Stimulated activated naive CD8-positive, alpha-beta T cell treated with anti-CD3 and anti-CD28 coated beads, Interleukin-15, Interleukin-2, amounts not matched to agents 100 ng/mL and 50 ng/mL, for 24 hours (primary cell): ENCODE results near the gene XPR1.

Experiments
- H3K27ac Mint-ChIP-seq: one replicate; pipeline ENCODE4 v1.8.0; 2021; ENCODE audit warnings: mild to moderate bottlenecking, mixed read lengths
- H3K27me3 Mint-ChIP-seq: one replicate; pipeline ENCODE4 v1.8.0; 2021; ENCODE audit warnings: mixed read lengths
- H3K36me3 Mint-ChIP-seq: one replicate; pipeline ENCODE4 v1.8.0; 2021; ENCODE audit warnings: low read depth, mixed read lengths
- H3K4me1 Mint-ChIP-seq: one replicate; pipeline ENCODE4 v1.8.0; 2021; ENCODE audit warnings: low read depth, mixed read lengths
- H3K4me3 Mint-ChIP-seq: one replicate; pipeline ENCODE4 v1.8.0; 2021; ENCODE audit warnings: mild to moderate bottlenecking, mixed read lengths
- H3K9me3 Mint-ChIP-seq: one replicate; pipeline ENCODE4 v1.8.0; 2021; ENCODE audit warnings: mixed read lengths

Gene XPR1

DNA sequence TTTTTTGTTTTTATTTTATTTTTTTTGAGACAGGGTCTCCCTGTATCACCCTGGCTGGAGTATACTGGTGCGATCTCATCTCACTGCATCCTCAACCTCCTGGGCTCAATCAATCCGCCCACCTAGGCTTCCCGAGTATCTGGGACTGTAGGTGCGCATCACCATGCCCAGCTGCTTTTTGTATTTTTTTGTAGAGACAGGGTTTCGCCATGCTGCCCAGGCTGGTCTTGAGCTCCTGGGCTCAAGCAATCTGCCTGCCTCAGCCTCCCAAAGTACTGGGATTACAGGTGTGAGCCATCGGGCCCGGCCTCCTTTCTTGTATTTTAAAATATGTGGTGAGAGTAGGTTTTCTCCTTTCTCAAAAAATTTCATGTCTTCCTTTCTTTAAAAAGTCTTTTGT, 122.6 kb downstream of the XPR1 start:
- Mint-ChIP-seq H3K27ac (no peak overlapping the region), H3K9me3 (peaks cover 4% of the 10 kb centered on the region), H3K27me3 (no peaks in the 10 kb centered on the region), H3K36me3 (peaks cover 25% of the 10 kb centered on the region), H3K4me1 (no peaks in the 10 kb centered on the region), H3K4me3 (no peak overlapping the region)

DNA sequence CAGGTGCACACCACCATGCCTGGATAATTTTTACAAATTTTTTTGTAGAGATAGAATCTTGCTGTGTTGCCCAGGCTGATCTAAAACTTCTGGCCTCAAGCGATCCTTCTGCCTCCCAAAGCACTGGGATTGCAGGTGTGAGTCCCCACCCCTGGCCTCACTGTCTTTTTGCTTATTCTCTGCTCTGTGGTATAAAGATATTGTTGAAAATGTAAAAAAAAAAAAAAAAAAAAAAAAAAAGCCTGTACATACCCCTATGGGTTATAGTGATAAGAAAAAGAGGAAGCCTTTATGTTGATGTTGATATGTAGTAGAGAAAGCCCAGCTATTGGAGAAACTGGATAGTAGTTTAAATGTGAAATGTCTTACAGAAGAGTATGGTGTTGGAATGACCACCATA, 125.8 kb downstream of the XPR1 start:
- no peak overlapping the region for H3K27ac Mint-ChIP-seq
- H3K4me1 Mint-ChIP-seq = no peaks in the 10 kb centered on the region
- no peak overlapping the region for H3K4me3 Mint-ChIP-seq
- H3K27me3 Mint-ChIP-seq = no peaks in the 10 kb centered on the region
- peaks cover 4% of the 10 kb centered on the region for H3K9me3 Mint-ChIP-seq
- H3K36me3 Mint-ChIP-seq = peaks cover 16% of the 10 kb centered on the region

DNA sequence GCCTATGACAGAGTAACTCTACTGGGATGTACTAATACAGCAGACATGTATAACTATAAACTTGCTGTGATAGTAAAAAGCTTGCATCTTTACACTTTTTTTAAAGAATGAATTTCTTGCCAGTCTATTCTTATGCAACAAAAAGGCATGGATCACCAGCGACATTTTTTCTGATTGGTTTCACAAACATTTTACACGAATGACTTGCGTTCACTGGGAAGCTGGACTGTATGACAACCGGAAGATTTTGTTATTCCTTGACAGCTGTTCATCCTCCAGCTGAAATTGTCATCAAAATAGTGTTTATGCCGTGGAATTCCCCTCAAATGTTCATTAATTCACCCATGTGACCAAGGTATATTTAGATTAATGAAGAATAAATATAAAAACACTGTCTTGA, 131.0 kb downstream of the XPR1 start:
- Mint-ChIP-seq H3K36me3 (peaks cover 10% of the 10 kb centered on the region), H3K4me3 (no peak overlapping the region), H3K27me3 (no peaks in the 10 kb centered on the region), H3K4me1 (no peaks in the 10 kb centered on the region), H3K27ac (no peak overlapping the region), H3K9me3 (no peaks in the 10 kb centered on the region)

GRCh38 chr1:180765151-180765550, 133.3 kb downstream of the XPR1 start:
- H3K4me1 Mint-ChIP-seq = peaks cover 3% of the 10 kb centered on the region
- no peak overlapping the region for H3K4me3 Mint-ChIP-seq
- H3K9me3 Mint-ChIP-seq = peaks cover 4% of the 10 kb centered on the region
- no peak overlapping the region for H3K27ac Mint-ChIP-seq
- H3K36me3 Mint-ChIP-seq = peaks cover 11% of the 10 kb centered on the region
- H3K27me3 Mint-ChIP-seq = no peaks in the 10 kb centered on the region

DNA sequence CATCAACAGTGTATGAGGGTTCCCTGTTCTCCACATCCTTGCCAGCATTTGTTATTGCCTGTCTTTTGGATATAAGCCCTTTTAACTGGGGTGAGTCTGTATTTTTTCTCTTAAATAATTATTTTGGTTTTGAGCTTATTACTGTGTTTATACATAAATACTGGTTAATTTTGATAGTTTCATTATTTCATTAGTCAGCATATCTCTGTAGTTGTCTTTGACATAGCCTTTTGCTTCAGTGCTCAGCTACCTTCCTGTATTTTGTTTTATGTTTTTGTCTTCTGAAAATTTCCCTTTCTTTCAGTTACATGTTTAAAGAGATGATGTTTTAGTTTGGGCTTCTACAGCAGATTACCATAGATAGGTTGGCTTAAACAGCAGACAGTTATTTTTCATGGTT, 138.1 kb downstream of the XPR1 start:
- peaks cover 4% of the 10 kb centered on the region for H3K9me3 Mint-ChIP-seq
- peaks cover 16% of the 10 kb centered on the region for H3K4me1 Mint-ChIP-seq
- H3K27me3 Mint-ChIP-seq = no peaks in the 10 kb centered on the region
- peaks cover 11% of the 10 kb centered on the region for H3K36me3 Mint-ChIP-seq
- no peak overlapping the region for H3K4me3 Mint-ChIP-seq
- H3K27ac Mint-ChIP-seq = no peak overlapping the region

DNA sequence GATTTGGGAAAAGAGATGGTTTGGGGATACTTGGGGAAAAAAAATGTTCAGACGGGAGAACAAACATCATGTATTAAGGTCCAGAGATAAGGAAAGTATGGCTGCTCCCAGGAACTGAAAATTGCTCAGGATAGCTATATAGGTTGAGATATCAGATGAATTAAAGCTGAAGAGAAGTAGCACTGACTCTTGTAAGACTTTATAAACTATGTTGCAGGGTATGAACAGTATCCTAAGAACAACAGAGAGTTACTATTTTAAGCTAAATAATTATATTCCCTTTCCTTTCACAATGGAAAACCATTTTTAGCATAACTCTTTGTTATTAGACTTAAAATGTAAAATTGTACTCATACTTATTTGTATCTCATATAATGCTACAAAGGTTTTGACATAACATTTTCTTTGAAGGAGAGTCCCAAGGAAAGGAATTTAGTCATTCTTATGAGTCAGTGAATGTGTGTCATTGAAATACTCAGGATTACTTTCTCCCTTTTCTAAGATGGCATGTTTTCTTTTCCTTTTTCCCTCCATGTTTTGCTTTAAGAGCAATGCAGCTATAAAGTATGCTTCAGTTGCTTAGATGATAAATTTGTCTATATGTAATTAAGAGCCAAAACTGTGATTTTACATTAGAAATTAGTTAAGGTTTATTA, 141.5 kb downstream of the XPR1 start:
- Mint-ChIP-seq H3K36me3 (peaks cover 5% of the 10 kb centered on the region), H3K27me3 (no peaks in the 10 kb centered on the region), H3K9me3 (peaks cover 4% of the 10 kb centered on the region), H3K4me3 (no peak overlapping the region), H3K4me1 (peaks cover 16% of the 10 kb centered on the region), H3K27ac (no peak overlapping the region)

DNA sequence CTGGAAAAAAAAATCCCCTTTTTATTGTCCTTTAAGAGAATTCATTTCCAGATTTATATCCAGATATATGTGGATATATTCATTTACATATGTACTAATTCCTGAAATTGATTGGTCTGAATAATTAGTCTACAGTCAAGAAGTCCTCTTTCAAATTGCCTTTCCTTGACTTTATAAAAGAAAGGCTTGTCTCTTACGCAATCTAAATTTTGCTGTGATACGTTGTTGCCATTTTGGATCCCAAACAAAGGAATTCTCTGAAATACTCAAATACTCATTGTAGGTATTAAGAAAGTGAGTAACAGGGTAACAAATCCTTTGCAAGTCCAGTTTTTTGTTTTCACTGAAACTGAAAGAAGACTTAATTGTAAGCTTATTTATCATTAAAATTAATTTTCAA, 144.0 kb downstream of the XPR1 start:
- Mint-ChIP-seq H3K4me3 (no peak overlapping the region), H3K4me1 (peaks cover 11% of the 10 kb centered on the region), H3K9me3 (no peaks in the 10 kb centered on the region), H3K27me3 (no peaks in the 10 kb centered on the region), H3K27ac (no peak overlapping the region), H3K36me3 (no peaks in the 10 kb centered on the region)

DNA sequence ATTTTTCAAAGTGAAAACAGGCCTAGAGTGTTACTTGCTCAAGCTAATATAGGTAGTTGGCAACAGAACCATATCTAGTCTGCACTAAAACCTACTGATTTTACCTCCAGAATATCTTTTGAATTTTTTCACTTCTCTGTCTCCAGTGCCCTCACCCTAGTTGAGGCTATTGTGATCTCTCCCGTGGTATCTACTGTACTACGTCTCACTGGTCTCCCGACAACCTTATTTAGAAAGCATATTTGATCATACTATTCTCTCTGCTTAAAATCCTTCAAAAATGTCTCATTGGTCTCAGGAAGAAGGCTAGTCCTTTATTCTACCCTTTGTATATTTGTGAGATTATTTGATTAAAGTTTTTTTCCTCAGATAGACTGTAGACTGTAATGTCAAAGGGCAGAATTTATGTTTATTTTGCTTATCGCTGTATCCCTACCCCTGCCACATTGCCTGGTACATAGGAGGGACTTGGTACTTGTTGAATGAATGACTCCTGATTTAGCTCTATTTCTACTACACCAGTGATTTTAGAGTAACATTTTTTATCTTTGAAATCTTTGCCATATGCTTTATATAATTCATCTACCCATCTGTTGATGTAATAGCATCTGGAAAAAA, 145.4 kb downstream of the XPR1 start:
- Mint-ChIP-seq H3K27me3 (no peaks in the 10 kb centered on the region), H3K9me3 (no peaks in the 10 kb centered on the region), H3K4me1 (peaks cover 8% of the 10 kb centered on the region), H3K4me3 (no peak overlapping the region), H3K36me3 (no peaks in the 10 kb centered on the region), H3K27ac (no peak overlapping the region)

DNA sequence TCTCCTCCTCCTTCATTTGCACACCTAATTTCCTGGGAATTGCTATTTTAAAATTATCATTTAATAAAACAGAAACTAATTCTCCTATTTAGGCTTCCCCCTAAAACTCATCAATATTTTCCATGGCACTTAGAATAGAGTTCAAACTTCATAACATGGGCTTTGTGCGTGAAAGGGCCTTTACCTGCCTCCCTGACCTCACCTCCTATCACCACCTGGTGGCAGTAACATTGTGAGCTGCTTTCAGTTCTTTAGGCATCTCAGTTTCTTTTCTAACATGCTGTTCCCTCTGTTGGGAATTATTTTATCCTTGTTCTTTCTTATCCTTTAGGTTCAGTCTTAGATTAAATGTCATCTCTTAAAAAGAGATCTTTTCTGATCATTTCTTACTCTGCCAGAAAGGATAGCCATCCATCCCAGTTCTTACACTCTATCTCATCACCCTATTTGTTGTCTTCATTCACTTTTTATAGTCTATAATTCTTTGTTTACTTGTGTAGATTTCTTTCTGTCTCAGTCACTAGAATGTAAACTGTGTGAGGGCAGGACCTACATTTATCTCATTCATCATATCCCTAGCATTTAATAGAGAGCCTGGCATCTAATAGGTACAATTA, 147.1 kb downstream of the XPR1 start:
- Mint-ChIP-seq H3K9me3 (no peaks in the 10 kb centered on the region), H3K4me3 (no peak overlapping the region), H3K27ac (no peak overlapping the region), H3K27me3 (no peaks in the 10 kb centered on the region), H3K4me1 (peaks cover 5% of the 10 kb centered on the region), H3K36me3 (no peaks in the 10 kb centered on the region)

DNA sequence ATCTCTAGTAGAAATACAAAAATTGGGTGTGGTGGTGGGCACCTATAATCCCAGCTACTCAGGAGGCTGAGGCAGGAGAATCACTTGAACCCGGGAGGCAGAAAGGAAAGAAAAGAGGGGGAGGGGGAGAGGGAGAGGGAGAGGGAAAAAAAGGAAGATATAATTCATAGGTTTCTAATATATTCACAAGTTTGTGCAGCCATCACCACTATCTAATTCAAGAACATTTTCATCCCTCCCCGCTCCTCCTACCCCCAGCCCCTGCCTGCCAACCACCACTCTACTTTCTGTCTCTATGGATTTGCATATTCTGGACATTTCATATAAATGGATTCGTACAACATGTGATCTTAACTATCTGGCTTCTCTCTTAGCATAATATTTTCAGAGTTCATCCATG, 147.8 kb downstream of the XPR1 start:
- no peaks in the 10 kb centered on the region for H3K27me3 Mint-ChIP-seq
- no peak overlapping the region for H3K4me3 Mint-ChIP-seq
- no peaks in the 10 kb centered on the region for H3K36me3 Mint-ChIP-seq
- no peak overlapping the region for H3K27ac Mint-ChIP-seq
- H3K9me3 Mint-ChIP-seq = no peaks in the 10 kb centered on the region
- peaks cover 5% of the 10 kb centered on the region for H3K4me1 Mint-ChIP-seq

DNA sequence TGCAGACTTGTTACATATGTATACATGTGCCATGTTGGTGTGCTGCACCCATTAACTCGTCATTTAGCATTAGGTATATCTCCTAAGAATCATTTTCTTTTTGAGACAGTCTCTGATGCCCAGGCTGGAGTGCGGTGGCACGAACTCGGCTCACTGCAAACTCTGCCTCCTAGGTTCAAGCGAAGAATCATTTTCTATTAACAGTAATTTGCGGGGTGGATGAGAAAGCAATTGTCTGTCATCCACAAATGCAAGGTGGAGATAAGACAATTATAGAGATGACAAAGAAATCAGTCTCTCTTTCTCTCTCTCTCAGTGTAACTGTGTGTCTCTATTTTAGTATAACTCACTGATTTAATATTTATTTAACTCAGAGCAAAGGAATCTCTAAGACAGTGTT, 149.9 kb downstream of the XPR1 start:
- Mint-ChIP-seq H3K4me1 (peaks cover 5% of the 10 kb centered on the region), H3K27me3 (no peaks in the 10 kb centered on the region), H3K9me3 (no peaks in the 10 kb centered on the region), H3K36me3 (no peaks in the 10 kb centered on the region), H3K27ac (no peak overlapping the region), H3K4me3 (no peak overlapping the region)

GRCh38 chr1:180785291-180785690, 153.5 kb downstream of the XPR1 start:
- Mint-ChIP-seq H3K36me3 (peaks cover 25% of the 10 kb centered on the region), H3K4me1 (no peaks in the 10 kb centered on the region), H3K4me3 (no peak overlapping the region), H3K9me3 (no peaks in the 10 kb centered on the region), H3K27me3 (no peaks in the 10 kb centered on the region), H3K27ac (no peak overlapping the region)

DNA sequence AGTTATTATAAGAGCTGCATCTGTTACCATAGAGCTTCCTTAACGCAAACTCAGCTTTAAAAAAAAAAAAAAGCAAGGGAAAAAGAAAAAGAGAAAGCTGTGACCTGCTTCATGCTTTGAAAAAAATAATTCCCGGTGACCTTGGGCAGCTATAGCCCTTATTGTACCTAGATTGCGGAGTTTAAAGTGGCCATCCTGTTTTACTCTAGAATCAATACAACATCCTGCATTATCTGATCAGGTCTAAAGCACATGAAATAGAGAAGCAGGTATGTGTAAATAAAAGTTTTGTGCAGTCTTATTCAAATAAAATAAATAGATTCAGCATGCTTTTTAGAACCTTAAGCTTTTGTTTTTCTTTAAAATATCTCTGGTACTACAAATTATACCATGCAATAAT, 154.1 kb downstream of the XPR1 start:
- peaks cover 25% of the 10 kb centered on the region for H3K36me3 Mint-ChIP-seq
- no peaks in the 10 kb centered on the region for H3K27me3 Mint-ChIP-seq
- no peaks in the 10 kb centered on the region for H3K9me3 Mint-ChIP-seq
- no peaks in the 10 kb centered on the region for H3K4me1 Mint-ChIP-seq
- no peak overlapping the region for H3K4me3 Mint-ChIP-seq
- H3K27ac Mint-ChIP-seq = no peak overlapping the region

- peaks cover under 1% of the 10 kb centered on the region for H3K4me1 Mint-ChIP-seq
- H3K9me3 Mint-ChIP-seq = no peaks in the 10 kb centered on the region
- peaks cover 25% of the 10 kb centered on the region for H3K36me3 Mint-ChIP-seq
- no peak overlapping the region for H3K4me3 Mint-ChIP-seq
- H3K27me3 Mint-ChIP-seq = no peaks in the 10 kb centered on the region
- H3K27ac Mint-ChIP-seq = no peak overlapping the region
Measured at GRCh38 chr1:180786624-180787023, 154.8 kb downstream of the XPR1 start.

DNA sequence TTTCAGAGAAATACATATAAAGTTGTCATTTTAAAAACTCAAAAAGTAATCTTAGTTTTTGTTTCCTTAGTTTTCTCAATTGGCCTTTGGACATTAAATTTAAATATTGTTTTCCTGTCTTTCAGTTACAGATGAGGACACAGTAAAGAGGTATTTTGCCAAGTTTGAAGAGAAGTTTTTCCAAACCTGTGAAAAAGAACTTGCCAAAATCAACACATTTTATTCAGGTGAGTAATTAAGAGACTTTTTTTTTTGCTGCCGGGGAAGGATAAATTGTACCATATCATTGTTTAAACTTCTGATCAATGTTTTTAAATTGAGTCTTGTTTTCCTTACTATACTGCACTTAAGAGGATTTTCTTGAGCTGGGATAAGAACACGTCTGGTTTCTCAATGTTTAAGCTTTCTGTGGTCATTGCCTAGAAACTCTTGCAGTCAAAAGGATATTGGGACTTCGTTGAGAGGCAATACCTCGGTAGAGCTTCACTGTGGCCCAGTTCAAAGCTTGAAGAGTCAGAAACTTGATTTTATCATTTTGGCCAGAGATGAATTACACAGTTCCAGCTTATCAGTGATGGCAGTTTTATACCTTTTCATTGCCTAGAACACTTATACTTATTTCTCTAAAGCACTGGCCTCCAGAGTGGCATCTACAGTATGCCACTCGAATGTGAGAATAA, 155.9 kb downstream of the XPR1 start:
- Mint-ChIP-seq H3K27ac (no peak overlapping the region), H3K36me3 (peaks cover 25% of the 10 kb centered on the region)

More for the DNA sequence above, 155.9 kb downstream of the XPR1 start:
- no peaks in the 10 kb centered on the region for H3K9me3 Mint-ChIP-seq
- peaks cover 8% of the 10 kb centered on the region for H3K4me1 Mint-ChIP-seq
- H3K27me3 Mint-ChIP-seq = no peaks in the 10 kb centered on the region
- no peak overlapping the region for H3K4me3 Mint-ChIP-seq
